Stimulated activated CD8-positive, alpha-beta memory T cell treated with anti-CD3 and anti-CD28 coated beads, Interleukin-7, amount 100 ng/mL, for 1 hour (primary cell): Measurements from ENCODE around the gene RHOT1.
"Not testable (repeated sequence)": the region's sequence is repeated elsewhere in the genome, so short reads cannot be mapped to it uniquely, and the experiment has no call there.

Experiments used
- DNase-seq, 2 donors: peaks; one replicate each; pipeline ENCODE4 v3.0.0-alpha.2; 2020; ENCODE audit warnings: low read depth in 2 of 2

The RHOT1 gene

GRCh38 chr17:32124985-32125847, 17.1 kb upstream of the RHOT1 start:
- DNase-seq, result no peak

- no peak for DNase-seq
Observed at GRCh38 chr17:32125848-32126153, 16.5 kb upstream of the RHOT1 start.

GRCh38 chr17:32126325-32126724, 16.0 kb upstream of the RHOT1 start:
- DNase-seq, result no peak

GRCh38 chr17:32126746-32127145, 15.6 kb upstream of the RHOT1 start:
- no peak for DNase-seq

- DNase-seq, result peak; percentile 49 to 67
Observed at GRCh38 chr17:32127158-32127897, 15.0 kb upstream of the RHOT1 start.

GRCh38 chr17:32128470-32128869, 13.8 kb upstream of the RHOT1 start:
- DNase-seq, result not testable (repeated sequence)

- not testable (repeated sequence) for DNase-seq
Observed at GRCh38 chr17:32135497-32136117, 6.7 kb upstream of the RHOT1 start.

GRCh38 chr17:32136856-32137255, 5.4 kb upstream of the RHOT1 start:
- DNase-seq, result no peak

GRCh38 chr17:32139504-32139903, 2.8 kb upstream of the RHOT1 start:
- not testable (repeated sequence) for DNase-seq

GRCh38 chr17:32141258-32141657, 1.0 kb upstream of the RHOT1 start:
- DNase-seq, result no peak

- DNase-seq, result no peak
Observed at GRCh38 chr17:32141679-32142037, 644 bp upstream of the RHOT1 start.

- DNase-seq, result no peak
Observed at GRCh38 chr17:32142857-32143526, 690 bp downstream of the RHOT1 start.

GRCh38 chr17:32143527-32143870, 1.2 kb downstream of the RHOT1 start:
- no peak for DNase-seq

- DNase-seq, result not testable (repeated sequence)
Observed at GRCh38 chr17:32144442-32144841, 2.1 kb downstream of the RHOT1 start.

- no peak for DNase-seq
Observed at GRCh38 chr17:32148351-32148750, 6.0 kb downstream of the RHOT1 start.

GRCh38 chr17:32150358-32150757, 8.1 kb downstream of the RHOT1 start:
- no peak for DNase-seq

GRCh38 chr17:32152130-32152529, 9.8 kb downstream of the RHOT1 start:
- no peak for DNase-seq

- no peak for DNase-seq
Observed at GRCh38 chr17:32155896-32156295, 13.6 kb downstream of the RHOT1 start.

- no peak for DNase-seq
Observed at GRCh38 chr17:32156656-32157055, 14.4 kb downstream of the RHOT1 start.

- DNase-seq, result no peak
Observed at GRCh38 chr17:32157225-32157624, 14.9 kb downstream of the RHOT1 start.

- no peak for DNase-seq
Observed at GRCh38 chr17:32158870-32159585, 16.7 kb downstream of the RHOT1 start.
